Liver (tissue), 9 donors: Measurements from ENCODE around the gene DNPH1. TPM values are rescaled to one million over a fixed set of nuclear protein-coding genes. Genes with fewer than 3 reads are reported as not detected.
A peak's percentile ranks its signal among the peaks of the same experiment; 100 is the strongest.

Experiments used
- DNase-seq: peaks from one replicate; pipeline ENCODE4 v3.0.0-alpha.2; 2017; ENCODE audit warnings: low spot score
- H3K27ac ChIP-seq, 2 donors: one replicate each; pipeline ENCODE4 v1.7.0; 2013; ENCODE audit warnings: inconsistent platforms in 2 of 2, low read length in 2 of 2, control low read depth in 1 of 2, low read depth in 1 of 2, mild to moderate bottlenecking in 1 of 2
- H3K27me3 ChIP-seq, 4 donors: one replicate each; pipeline versions ENCODE4 v1.6.1 to v1.7.0; 2013; ENCODE audit warnings: low read length in 3 of 4, inconsistent platforms in 1 of 4, mild to moderate bottlenecking in 1 of 4, moderate library complexity in 1 of 4; ENCODE audit not compliant: control insufficient read depth in 4 of 4, insufficient read depth in 4 of 4
- H3K36me3 ChIP-seq, 4 donors: one replicate each; pipeline versions ENCODE4 v1.6.1 to v1.7.0; 2013; ENCODE audit warnings: low read length in 3 of 4, mild to moderate bottlenecking in 3 of 4, low read depth in 1 of 4, moderate library complexity in 1 of 4; ENCODE audit not compliant: control insufficient read depth in 4 of 4, insufficient read depth in 3 of 4
- H3K4me1 ChIP-seq, 4 donors: one replicate each; pipeline versions ENCODE4 v1.6.1 to v1.7.0; 2013; ENCODE audit warnings: low read length in 3 of 4, mild to moderate bottlenecking in 3 of 4, moderate library complexity in 1 of 4; ENCODE audit not compliant: control insufficient read depth in 4 of 4, insufficient read depth in 4 of 4
- H3K4me3 ChIP-seq, 3 donors: one replicate each; pipeline versions ENCODE4 v1.6.1 to v1.7.0; 2013; ENCODE audit warnings: low read length in 3 of 3, control low read depth in 1 of 3, low read depth in 1 of 3, mild to moderate bottlenecking in 1 of 3
- H3K9ac ChIP-seq, 2 donors: one replicate each; pipeline ENCODE4 v1.7.0; 2013; ENCODE audit warnings: low read length in 2 of 2, mild to moderate bottlenecking in 2 of 2, moderate library complexity in 2 of 2, control low read depth in 1 of 2, low read depth in 1 of 2
- H3K9me3 ChIP-seq, 4 donors: one replicate each; pipeline versions ENCODE4 v1.6.1 to v1.7.0; 2013; ENCODE audit warnings: low read length in 3 of 4; ENCODE audit not compliant: control insufficient read depth in 4 of 4
- ATF3 ChIP-seq: IDR thresholded peaks from 2 replicates; pipeline ENCODE4 v1.6.1; 2016; ENCODE audit warnings: antibody characterized with exemption
- CTCF ChIP-seq: fragments of 150-350 bp; IDR thresholded peaks from 2 replicates; pipeline ENCODE4 v1.5.1; 2017; ENCODE audit warnings: improper control_type of control experiment, low read depth, low read length; ENCODE audit not compliant: missing input control
- EGR1 ChIP-seq, 2 donors: IDR thresholded peaks; 2 replicates each; pipeline ENCODE4 v1.6.1; 2016 to 2018; ENCODE audit warnings: antibody characterized with exemption in 2 of 2, low read depth in 2 of 2
- FOXA1 ChIP-seq: IDR thresholded peaks from 2 replicates; pipeline ENCODE4 v1.6.1; 2016; ENCODE audit warnings: antibody characterized with exemption
- FOXA2 ChIP-seq: IDR thresholded peaks from 2 replicates; pipeline ENCODE4 v1.6.1; 2016; ENCODE audit warnings: antibody characterized with exemption
- GABPA ChIP-seq, 2 donors: IDR thresholded peaks in 1 of 2; conservative IDR thresholded peaks in 1 of 2; 2 replicates each; pipeline ENCODE4 v1.6.1; 2016; ENCODE audit warnings: antibody characterized with exemption in 2 of 2, mild to moderate bottlenecking in 1 of 2, moderate library complexity in 1 of 2
- HNF4A ChIP-seq, 2 donors: conservative IDR thresholded peaks; 2 replicates each; pipeline ENCODE4 v1.6.1; 2016; ENCODE audit warnings: antibody characterized with exemption in 2 of 2, mild to moderate bottlenecking in 2 of 2
- HNF4G ChIP-seq: IDR thresholded peaks from 2 replicates; pipeline ENCODE4 v1.6.1; 2016; ENCODE audit warnings: antibody characterized with exemption
- JUND ChIP-seq, 2 donors: IDR thresholded peaks; 2 replicates each; pipeline ENCODE4 v1.6.1; 2016; ENCODE audit warnings: antibody characterized with exemption in 2 of 2
- MAX ChIP-seq: IDR thresholded peaks from 2 replicates; pipeline ENCODE4 v1.6.1; 2016; ENCODE audit warnings: antibody characterized with exemption
- NR2F2 ChIP-seq: IDR thresholded peaks from 2 replicates; pipeline ENCODE4 v1.6.1; 2016; ENCODE audit warnings: antibody characterized with exemption
- RAD21 ChIP-seq, 2 donors: IDR thresholded peaks; 2 replicates each; pipeline ENCODE4 v1.6.1; 2016; ENCODE audit warnings: antibody characterized with exemption in 2 of 2, mild to moderate bottlenecking in 2 of 2
- REST ChIP-seq: IDR thresholded peaks from 2 replicates; pipeline ENCODE4 v1.6.1; 2016; ENCODE audit warnings: antibody characterized with exemption, mild to moderate bottlenecking
- RXRA ChIP-seq, 2 donors: IDR thresholded peaks; 2 replicates each; pipeline ENCODE4 v1.6.1; 2017 to 2018; ENCODE audit warnings: antibody characterized with exemption in 2 of 2, mild to moderate bottlenecking in 1 of 2
- SP1 ChIP-seq: IDR thresholded peaks from 2 replicates; pipeline ENCODE4 v1.6.1; 2018; ENCODE audit warnings: antibody characterized with exemption, mild to moderate bottlenecking
- TAF1 ChIP-seq: conservative IDR thresholded peaks from 2 replicates; pipeline ENCODE4 v1.6.1; 2016; ENCODE audit warnings: antibody characterized with exemption, mild to moderate bottlenecking
- YY1 ChIP-seq: IDR thresholded peaks from 2 replicates; pipeline ENCODE4 v1.6.1; 2016; ENCODE audit warnings: antibody characterized with exemption, mild to moderate bottlenecking
- ZBTB33 ChIP-seq: IDR thresholded peaks from 2 replicates; pipeline ENCODE4 v1.6.1; 2016; ENCODE audit warnings: antibody characterized with exemption
- WGBS: extraction: QIAGEN DNeasy Blood & Tissue Kit; methylation state at CpG from one replicate; pipeline ENCODE4 v1.1.7; 2013; 5-methylcytosine and 5-hydroxymethylcytosine counted together
- polyA plus RNA-seq, 2 donors: library from polyadenylated mRNA; stranded (reverse) in 1 of 2; unstranded in 1 of 2; fragments of 200-250 nt in 1 of 2; fragments of >200 nt in 1 of 2; fragmentation: Nextera tagmentation in 1 of 2; extraction: Ambion mirVana in 1 of 2; gene quantifications; one replicate each; pipeline versions ENCODE4 v1.2.1 to v1.2.3, GENCODE V29; 2013 to 2015
- total RNA-seq, 2 donors: library from RNA; depleted of rRNA; stranded (reverse); fragments of >200 nt; gene quantifications; one replicate each; pipeline ENCODE4 v1.2.3, GENCODE V29; 2014
- donor health status: healthy.
- donor health status: healthy.
- donor health status: healthy.
- donor health status: healthy.
- donor health status: healthy.

The DNPH1 gene
- total and polyA plus RNA-seq, 4 donors: 53.2 to 195 (median 103) TPM

GRCh38 chr6:43268782-43269272 lies 39.5 kb upstream of the DNPH1 start (continued):
- TF ChIP-seq CTCF: no peak
- TF ChIP-seq HNF4A (conservative IDR thresholded peaks at IDR 0.05): no peak

GRCh38 chr6:43268355-43268700 lies 39.0 kb upstream of the DNPH1 start:
- no peak for DNase-seq
- Histone ChIP-seq H3K9me3 (no peaks in the 10 kb centered on the region), H3K4me3 (peak overlapping the region; percentile 20 to 68 (median 63)), H3K36me3 (no peaks in the 10 kb centered on the region), H3K4me1 (peaks cover 19 to 82% (median 65%) of the 10 kb centered on the region in 4 donors), H3K27ac (peak overlapping the region; percentile 81 to 92), H3K27me3 (no peaks in the 10 kb centered on the region), H3K9ac (no peak overlapping the region)
- TF ChIP-seq RAD21 (IDR thresholded peaks at IDR 0.05): peak in 1 of 2 donors; percentile 3
- TF ChIP-seq SP1: no peak
- TF ChIP-seq RXRA (IDR thresholded peaks at IDR 0.05): no peak
- 23% methylated on average over 3 of the region's 3 CpGs for WGBS

- H3K36me3 ChIP-seq: no peaks in the 10 kb centered on the region
- H3K9ac ChIP-seq: peak overlapping the region; percentile 18 to 28
- H3K27me3 ChIP-seq: no peaks in the 10 kb centered on the region
- WGBS: 32% methylated on average over 7 of the region's 7 CpGs
- DNase-seq: peak; percentile 68
- no peaks in the 10 kb centered on the region for H3K9me3 ChIP-seq
- peak overlapping the region; percentile 81 to 92 for H3K27ac ChIP-seq
- H3K4me3 ChIP-seq: peak overlapping the region in 1 of 3 donors; percentile 20
- TF ChIP-seq HNF4A (conservative IDR thresholded peaks at IDR 0.05): peak; percentile 98 to 99
- peak; percentile 90 for TF ChIP-seq ZBTB33
- TF ChIP-seq RAD21 (IDR thresholded peaks at IDR 0.05): peak; percentile 55 to 69
- TF ChIP-seq EGR1 (IDR thresholded peaks at IDR 0.05; ENCODE audit: low read depth in 2 of 2): peak in 1 of 2 donors; percentile 89
- TF ChIP-seq YY1: peak; percentile 77
- TF ChIP-seq TAF1: peak; percentile 66
- TF ChIP-seq SP1: peak; percentile 99
- TF ChIP-seq FOXA2: peak; percentile 94
- no peak for TF ChIP-seq CTCF
- TF ChIP-seq JUND (IDR thresholded peaks at IDR 0.05): peak; percentile 79 to 86
- peak; percentile 93 for TF ChIP-seq MAX
- TF ChIP-seq REST: peak; percentile 43
- TF ChIP-seq ATF3: peak; percentile 50
- TF ChIP-seq FOXA1: peak; percentile 90
- TF ChIP-seq RXRA (IDR thresholded peaks at IDR 0.05): peak; percentile 99 to 100
- TF ChIP-seq GABPA (IDR thresholded peaks at IDR 0.05 in 1 of 2, conservative IDR thresholded peaks at IDR 0.05 in 1 of 2): peak in 1 of 2 donors; percentile 49
- TF ChIP-seq HNF4G: peak; percentile 94
- TF ChIP-seq NR2F2: peak; percentile 85
- H3K4me1 ChIP-seq: peaks cover 17 to 79% (median 61%) of the 10 kb centered on the region in 4 donors
Observed at GRCh38 chr6:43267619-43268354, 38.5 kb upstream of the DNPH1 start.
